Measurements from ENCODE around the gene RBBP4.

The RBBP4 gene

DNA sequence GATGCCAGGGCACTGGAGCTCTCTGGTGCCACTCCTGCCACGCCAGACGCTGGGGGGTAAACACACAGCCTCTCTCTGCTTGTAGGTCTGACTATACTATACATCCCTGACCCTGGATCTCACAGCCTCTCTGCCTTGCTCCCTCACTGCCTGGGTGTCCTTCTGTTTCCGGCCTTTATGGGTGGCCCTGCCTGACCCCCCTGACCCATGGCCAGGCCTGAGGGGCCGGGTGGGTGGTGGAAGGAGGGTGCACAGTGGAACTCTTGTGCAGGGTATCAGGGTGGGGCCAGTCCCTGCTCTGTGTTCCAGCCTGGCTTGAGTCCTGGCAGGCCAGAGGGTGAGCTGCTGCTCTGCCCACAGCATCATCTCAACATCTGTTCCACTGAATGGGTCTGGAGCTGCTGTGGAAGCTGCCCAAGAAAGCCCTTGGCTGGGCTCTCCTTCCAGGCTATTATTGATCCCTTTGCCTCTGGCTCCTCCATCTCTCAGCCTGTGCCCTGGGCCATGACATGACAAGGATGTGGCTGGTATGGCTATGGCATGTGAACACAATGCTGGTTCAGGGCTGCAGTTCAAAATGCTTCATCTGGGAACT lies 68.8 kb downstream of the RBBP4 start:
- DNase-seq (ENCODE audit: low spot score): no peak

DNA sequence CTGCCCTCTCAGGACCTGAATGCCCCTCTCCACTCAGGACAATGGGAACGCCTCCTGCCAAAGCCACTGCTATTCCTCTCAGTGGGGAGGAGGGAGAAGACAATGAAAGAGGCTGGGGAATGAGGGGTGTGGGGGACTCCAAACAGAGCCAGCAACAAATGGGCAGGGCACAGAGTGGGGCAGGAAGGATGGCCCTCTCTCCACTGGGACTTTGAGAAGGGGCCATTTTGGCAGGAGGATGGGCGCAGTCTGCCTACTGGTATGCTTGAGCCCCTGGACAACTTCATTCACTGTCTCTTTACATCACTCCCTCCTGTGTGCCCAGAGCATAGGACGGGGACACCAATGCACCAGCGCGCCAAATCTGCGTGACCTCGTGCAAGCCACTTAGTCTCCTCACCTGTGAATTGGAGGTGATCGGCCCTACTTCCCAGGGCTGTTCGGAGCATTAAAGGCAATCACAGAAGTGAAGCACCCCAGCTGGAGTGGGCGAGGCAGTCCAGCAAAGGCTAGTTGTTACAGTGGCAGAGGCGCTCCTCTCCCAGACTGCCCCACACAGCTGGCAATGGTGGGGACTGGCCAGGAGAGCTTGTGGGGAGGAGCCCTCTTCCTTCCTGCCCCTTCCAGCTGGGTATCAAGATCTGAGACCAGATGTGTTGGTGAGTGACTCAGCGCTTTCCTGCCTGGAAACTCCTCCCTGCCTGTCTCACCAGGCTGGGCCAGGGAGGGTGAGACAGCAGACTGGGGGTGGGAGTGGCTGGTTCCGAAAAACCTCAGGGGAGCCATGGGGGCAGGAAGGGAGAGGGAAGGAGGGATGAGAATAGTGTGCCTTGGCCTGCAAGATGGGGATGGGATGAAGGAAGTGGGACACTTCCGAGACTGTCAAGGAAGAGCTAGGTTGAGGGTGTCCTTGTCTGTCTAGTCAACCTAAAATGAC lies 73.9 kb downstream of the RBBP4 start:
- peak; percentile 97 for DNase-seq (ENCODE audit: low spot score)

GRCh38 chr1:32725615-32725982 lies 74.6 kb downstream of the RBBP4 start:
- DNase-seq (ENCODE audit: low spot score): no peak

DNA sequence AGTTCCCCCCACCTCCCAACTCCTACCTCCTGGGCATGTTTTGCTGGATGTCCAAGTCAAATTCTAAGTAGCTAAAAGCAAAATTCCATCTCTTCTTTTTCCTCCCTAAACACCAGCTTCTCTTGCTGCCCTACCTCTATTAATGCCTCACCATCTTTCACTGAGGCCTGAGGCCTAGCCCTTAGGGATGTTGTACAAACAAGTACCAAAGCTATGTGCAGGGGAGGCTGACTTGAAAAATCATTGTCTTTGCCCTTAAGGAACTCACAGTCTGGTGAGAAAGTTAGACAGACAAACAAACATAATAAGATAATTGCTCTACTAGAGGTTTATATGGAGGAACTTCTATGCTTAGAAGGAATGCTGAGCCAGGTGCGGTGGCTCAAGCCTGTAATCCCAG lies 76.9 kb downstream of the RBBP4 start:
- DNase-seq (ENCODE audit: low spot score): no peak

DNA sequence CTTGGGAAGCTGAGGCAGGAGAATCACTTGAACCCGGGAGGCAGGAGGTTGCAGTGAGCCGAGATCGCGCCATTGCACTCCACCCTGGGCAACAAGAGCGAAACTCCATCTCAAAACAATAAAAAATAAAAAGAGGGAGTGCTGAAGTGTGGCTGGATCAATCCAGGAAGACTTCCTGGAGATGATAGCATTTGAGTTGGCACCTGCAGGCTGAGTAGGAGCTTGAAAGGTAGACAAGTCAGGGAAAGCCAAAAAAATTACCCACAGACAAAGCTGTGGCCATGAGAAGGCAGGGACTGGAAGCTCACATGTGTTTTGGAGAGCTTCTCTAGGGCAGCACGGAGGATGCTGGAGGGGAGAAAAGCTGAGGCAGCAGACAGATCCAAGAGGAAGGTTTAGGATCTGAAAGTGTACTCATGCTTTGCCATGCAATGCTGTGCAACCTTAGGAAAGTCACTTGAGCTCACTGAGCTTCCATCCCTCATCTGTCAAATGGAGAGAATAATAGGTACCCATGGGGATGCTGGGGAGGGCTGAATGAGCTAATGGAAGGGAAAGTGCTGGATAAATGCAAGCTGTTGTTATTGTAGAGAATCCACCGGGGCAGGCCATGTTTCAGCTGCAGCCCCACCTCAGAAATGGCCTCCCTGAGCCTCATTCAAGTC lies 77.5 kb downstream of the RBBP4 start:
- no peak for DNase-seq (ENCODE audit: low spot score)

DNA sequence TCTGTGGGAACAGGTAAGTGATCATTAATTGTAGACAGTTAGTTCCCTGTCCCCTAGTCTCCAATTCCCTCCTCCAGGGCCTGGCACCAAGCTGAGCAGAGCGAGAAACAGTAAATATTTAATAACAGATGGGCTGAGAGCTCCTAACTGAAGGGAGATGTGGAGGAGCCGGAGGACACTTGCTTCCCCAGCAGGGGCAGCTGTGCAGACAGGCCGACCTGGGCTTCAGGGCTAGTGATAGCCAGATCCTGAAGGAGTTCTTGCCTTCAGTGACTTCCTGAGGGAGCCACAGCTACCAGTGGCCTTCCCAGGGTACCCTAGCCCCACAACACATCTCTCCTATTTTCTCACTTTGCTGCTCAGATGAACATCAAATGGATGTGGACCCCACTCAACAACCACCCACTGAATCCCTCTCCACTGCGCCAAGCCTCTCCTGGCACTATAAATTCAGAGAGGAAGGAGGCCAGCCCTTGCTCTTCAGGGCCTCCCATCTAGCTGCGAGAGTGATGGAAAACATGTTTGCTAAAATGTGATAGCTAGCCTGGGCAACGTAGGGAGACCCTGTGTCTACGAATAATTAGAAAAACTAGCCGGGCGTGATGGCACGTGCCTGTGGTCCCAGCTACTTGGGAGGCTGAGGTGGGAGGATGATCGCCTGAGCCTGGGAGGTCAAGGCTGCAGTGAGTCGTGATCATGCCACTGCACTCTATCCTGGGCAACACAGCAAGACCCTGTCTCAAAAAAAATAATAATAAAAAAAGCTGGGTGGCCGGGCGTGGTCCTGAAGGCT lies 78.4 kb downstream of the RBBP4 start:
- no peak for DNase-seq (ENCODE audit: low spot score)

DNA sequence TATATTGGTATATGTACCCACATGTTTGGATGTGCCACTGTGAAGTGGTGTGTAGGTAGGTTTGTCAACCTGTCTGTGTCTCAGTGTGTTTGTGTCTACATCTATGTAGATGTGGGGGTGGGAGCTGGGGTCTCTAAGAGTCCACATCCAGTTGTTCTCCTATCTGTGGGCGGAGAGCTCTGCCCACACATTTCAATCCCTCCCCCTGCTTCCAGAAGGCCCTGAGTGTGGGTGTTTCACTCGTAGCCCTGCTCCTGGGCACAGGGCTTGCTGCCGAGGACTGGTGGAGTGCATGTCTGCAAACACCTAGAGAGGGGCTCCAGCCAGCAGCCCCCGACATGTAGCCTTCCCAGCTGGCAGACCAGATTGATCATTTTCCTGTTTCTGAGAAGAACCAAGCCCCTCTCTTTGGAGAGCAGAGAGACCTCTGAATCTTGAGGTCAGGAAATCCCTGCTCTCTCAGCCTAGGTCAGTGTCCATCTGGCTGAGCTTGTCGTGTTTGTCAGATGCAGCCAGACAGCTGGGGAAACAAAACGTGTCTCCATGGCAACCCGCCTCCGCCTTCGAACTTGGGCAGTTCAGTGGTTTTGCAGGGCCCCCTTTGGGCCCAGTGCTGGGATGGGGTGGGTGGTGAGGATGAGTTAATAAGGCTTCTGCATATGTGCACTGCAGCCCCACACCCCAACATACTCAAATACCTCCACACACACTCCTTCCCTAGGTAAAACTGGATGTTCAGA lies 82.7 kb downstream of the RBBP4 start:
- no peak for DNase-seq (ENCODE audit: low spot score)

Data from hematopoietic multipotent progenitor cell treated with erythropoietin and hydrocortisone succinate and interleukin-3 and kit ligand, for 17 days (in vitro differentiated cells).